GM10266 (cell line): ENCODE measurements around the gene KCTD2.
"Not testable (repeated sequence)": the region's sequence is repeated elsewhere in the genome, so short reads cannot be mapped to it uniquely, and the experiment has no call there.

Source experiments
- DNase-seq: peaks from one replicate; pipeline ENCODE4 v3.0.0; 2012; ENCODE audit errors: extremely low spot score
- TF ChIP-seq, protein P1 (sequence below): IDR thresholded peaks from 2 replicates; pipeline ENCODE4 v1.5.1; 2012; ENCODE audit warnings: mild to moderate bottlenecking, low read depth; ENCODE audit not compliant: control insufficient read depth, insufficient read depth; ENCODE audit errors: missing control alignments

Gene KCTD2

GRCh38 chr17:75064867-75065561, 18.0 kb downstream of the KCTD2 start:
- TF ChIP-seq, protein P1, sequence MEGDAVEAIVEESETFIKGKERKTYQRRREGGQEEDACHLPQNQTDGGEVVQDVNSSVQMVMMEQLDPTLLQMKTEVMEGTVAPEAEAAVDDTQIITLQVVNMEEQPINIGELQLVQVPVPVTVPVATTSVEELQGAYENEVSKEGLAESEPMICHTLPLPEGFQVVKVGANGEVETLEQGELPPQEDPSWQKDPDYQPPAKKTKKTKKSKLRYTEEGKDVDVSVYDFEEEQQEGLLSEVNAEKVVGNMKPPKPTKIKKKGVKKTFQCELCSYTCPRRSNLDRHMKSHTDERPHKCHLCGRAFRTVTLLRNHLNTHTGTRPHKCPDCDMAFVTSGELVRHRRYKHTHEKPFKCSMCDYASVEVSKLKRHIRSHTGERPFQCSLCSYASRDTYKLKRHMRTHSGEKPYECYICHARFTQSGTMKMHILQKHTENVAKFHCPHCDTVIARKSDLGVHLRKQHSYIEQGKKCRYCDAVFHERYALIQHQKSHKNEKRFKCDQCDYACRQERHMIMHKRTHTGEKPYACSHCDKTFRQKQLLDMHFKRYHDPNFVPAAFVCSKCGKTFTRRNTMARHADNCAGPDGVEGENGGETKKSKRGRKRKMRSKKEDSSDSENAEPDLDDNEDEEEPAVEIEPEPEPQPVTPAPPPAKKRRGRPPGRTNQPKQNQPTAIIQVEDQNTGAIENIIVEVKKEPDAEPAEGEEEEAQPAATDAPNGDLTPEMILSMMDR = no peak

GRCh38 chr17:75065562-75066151, 18.6 kb downstream of the KCTD2 start:
- peak; percentile 84 for DNase-seq

More at GRCh38 chr17:75064867-75065561, 18.0 kb downstream of the KCTD2 start:
- DNase-seq = no peak

DNA sequence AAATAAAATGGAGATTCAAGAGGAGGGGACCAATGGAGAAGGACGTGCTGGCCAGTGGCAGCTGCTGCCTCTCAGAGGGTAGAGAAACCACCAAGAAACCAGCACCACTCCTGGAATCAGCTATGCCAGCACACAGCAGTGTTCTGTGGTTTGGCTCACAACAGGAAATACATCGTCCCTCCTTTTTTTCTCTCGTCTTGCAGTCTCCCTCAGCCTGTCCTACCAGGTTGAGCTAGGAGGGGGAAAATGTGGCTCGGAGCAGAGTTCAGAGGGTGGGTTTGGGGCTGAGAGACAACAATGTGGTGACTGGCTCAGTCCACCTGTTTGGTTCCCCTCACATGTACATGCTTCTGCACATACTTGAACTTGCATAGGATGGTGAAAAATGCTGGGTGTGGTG, 20.8 kb downstream of the KCTD2 start:
- TF ChIP-seq, protein P1 = no peak
- no peak for DNase-seq

More at GRCh38 chr17:75065562-75066151, 18.6 kb downstream of the KCTD2 start:
- TF ChIP-seq, protein P1 = no peak

GRCh38 chr17:75068750-75069149, 21.7 kb downstream of the KCTD2 start:
- TF ChIP-seq, protein P1 = no peak
- DNase-seq = no peak

DNA sequence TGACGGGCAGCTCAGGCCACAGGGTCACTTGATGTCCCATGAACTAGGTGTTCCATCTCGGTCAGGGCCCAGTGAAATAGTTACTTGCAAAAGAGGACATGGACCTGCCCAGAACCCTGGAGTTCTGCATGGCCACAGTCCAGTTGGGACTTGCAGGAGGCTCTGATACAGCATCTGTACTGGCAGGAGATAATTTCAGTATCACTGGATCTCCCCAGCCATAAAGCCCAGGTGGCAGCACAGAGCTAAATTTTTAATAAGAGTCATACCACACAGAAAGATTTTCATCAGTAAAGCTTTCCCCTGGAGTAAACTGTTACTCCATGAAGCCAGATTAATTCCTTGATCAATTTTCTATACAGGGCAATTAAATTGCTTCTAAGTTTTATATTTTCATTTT, 22.8 kb downstream of the KCTD2 start:
- TF ChIP-seq, protein P1 = peak; percentile 43
- no peak for DNase-seq

- not testable (repeated sequence) for DNase-seq
Observed at GRCh38 chr17:75071478-75072271, 24.6 kb downstream of the KCTD2 start.

DNA sequence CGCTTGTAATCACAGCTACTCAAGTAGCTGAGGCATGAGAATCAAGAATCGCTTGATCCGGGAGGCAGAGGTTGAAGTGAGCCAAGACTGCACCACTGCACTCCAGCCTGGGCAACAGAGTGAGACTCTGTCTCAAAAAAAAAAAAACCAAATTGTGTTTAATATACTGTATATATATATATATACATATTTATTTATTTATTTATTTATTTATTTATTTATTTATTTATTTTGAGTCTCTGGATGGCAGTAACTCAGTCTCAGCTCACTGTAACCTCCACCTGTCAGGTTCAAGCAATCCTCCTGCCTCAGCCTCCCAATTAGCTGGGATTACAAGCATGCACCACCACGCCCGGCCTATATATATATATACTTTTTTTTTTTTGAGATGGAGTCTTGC, 25.9 kb downstream of the KCTD2 start:
- not testable (repeated sequence) for DNase-seq

DNA sequence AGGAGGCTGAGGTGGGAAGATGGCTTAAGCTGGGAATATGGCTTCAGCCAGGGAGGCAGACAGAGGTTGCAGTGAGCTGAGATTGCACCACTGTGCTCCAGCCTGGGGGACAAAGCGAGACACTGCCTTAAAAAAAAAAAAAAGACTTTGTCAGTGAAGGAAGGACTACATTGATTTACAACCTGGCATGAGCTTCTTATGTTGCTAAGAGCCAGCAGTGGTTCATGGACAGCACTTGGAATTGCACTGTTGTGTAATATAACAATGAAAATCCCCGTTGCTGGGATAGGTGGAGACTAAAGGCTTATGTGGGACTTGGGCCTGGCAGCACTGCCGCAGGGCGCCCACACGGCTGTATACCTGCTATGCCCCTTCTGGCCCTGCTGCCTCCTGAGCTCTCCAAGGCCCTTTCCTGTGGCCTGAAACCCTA, 26.6 kb downstream of the KCTD2 start:
- TF ChIP-seq, protein P1 = no peak

More for the DNA sequence above, 26.6 kb downstream of the KCTD2 start:
- DNase-seq = no peak
